HG02678 (cell line): Measurements from ENCODE around the gene GSG1L2.

Experiments used
- ATAC-seq: cut with Tn5 transposase; IDR thresholded peaks from one replicate; pipeline ENCODE4 v1.9.1; 2021; ENCODE audit warnings: mild to moderate bottlenecking, moderate library complexity; ENCODE audit not compliant: unreplicated experiment

GSG1L2 gene

DNA sequence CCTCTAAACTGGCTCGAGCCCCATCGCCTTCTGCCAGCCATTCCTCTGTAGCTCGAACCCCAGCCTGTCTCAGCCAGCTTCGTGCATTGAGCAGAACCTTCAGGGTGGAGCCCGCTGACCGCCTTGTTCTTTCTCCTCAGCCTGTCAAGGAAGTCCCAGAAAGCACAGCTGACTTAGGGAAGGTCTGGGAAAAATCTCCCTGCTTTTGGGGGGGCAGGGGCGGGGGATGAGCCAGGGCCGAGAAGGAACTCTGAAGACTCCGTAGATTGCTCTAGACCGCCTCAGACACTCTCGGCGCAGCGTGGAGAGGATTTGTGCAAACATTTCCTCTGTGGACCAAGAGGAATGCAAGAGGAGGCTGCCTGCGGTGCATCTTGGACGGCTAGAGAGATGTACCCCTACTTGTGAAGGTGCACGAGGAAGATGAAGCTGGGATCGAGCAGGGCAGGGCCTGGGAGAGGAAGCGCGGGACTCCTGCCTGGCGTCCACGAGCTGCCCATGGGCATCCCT, 3.8 kb upstream of the GSG1L2 start, which contains the start of gene GLP2R:
Gene GLP2R (plus strand): TSS at position 284 of the 510 bp plus-strand sequence. CDS start 140 bp downstream, at position 424.
- ATAC-seq: no peak

DNA sequence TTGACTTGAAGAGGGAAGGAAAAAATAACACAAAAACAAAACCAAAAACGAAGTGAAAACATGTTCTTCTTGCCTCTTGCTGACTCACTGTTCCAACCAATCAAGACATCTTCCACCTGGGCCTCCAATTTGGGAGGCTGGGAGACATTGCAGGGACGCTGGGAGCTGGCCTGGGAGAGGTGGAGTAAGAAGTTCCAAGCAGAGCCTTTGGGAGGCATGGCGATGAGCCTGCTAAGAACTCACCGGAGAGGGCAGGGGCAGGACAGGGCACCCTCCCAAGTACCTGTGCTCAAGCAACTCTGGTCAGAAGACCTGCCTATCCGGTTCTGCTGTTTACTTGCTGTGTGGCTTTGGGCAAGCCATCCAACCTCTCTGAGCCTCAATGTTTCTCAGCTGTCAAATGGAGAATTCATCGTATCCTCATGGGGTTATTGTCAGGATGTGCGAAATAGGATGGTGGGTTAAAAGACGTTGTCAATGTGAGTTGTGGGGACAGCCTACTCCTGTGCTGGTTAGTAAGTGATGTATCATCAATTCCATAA, 3.0 kb upstream of the GSG1L2 start:
- ATAC-seq: no peak

DNA sequence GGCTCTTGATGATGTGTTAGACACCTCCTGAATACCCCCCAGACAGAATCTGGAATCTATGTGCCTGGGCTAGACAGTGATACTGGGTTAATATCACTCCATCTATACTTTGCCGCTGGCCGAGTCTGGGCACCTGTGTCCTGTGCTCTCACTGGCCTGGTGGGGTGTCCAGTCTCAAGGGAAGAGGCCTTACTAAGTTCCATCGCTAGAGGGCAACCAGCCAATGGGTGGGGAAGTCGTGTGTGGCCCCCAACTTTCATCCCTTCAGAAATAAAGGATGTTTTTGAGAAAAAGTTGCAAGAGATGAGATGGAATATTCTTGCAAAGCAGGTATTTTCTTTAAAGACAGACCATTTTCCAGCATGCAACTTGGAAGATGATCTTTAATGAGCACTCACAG, 2.2 kb upstream of the GSG1L2 start:
- ATAC-seq: no peak

DNA sequence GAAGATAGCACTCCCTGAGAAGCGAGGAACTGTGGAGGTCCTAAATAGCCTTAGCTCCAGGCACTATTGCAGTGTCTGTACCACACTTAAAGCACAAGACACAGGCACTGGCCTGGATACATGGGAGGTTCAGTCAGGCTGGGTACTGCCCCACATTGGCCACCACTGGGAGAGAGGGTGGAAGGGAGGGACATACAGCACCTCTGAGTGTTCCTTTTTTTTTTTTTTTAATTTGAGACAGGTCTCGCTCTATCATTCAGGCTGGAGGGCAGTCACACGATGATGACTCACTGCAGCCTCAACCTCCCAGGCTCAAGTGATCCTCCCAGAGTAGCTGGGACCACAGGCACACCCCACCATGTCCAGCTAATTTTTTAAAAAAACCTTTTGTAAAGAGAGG, 1.4 kb downstream of the GSG1L2 start:
- ATAC-seq: no peak

DNA sequence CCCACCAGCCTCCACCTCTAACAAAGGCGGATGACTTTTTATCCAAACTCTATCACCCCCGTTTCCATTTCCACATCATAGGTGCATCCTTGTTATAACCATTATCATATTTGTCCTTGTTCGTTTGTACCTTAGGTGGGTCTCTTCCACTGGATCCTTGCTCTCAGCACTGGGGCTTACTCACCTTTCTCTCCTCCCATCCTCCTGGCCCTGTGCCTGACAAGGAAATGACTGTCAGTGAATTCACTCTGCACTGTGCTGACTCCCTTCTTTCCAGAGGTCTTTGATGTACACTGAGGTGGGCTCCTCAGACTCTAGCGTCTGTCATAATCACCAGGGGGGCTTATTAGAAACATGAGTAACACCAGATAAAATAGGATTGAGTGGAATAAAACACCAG, 3.1 kb downstream of the GSG1L2 start:
- no peak for ATAC-seq

DNA sequence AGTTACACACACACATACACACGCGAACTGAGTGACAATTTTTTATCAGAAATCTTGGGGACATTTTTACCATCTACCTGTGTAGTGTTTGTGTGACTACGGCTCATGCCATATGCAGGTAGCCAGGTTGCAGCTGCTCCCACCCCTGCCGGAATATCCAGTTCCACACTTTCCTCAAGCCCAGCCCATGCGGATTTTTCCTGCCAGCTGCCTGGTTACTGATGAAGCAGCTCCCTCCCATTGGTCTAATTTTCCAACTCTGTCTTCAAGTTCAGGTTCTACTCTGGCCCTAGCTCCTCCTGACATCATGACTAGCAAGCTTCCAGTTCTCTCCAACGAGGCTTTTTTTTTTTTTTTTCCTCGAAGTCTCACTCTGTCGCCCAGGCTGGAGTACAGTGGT, 4.8 kb downstream of the GSG1L2 start:
- no peak for ATAC-seq

DNA sequence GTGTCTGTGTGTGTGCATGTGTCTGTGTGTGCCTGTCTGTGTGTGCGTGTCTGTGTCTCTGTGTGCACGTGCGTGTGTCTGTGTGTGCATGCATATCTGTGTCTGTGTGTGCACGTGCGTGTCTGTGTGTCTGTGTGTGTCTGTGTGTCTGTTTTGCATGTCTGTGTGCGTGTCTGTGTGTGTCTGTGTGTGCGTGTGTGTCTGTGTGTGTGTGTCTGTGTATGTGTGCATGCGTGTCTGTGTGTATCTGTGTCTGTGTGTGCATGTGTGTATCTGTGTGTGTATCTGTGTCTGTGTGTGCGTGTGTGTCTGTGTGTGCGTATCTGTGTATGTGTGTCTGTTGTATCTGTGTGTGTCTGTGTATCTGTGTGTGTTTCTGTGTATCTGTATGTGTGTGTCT, 5.4 kb downstream of the GSG1L2 start:
- no peak for ATAC-seq

DNA sequence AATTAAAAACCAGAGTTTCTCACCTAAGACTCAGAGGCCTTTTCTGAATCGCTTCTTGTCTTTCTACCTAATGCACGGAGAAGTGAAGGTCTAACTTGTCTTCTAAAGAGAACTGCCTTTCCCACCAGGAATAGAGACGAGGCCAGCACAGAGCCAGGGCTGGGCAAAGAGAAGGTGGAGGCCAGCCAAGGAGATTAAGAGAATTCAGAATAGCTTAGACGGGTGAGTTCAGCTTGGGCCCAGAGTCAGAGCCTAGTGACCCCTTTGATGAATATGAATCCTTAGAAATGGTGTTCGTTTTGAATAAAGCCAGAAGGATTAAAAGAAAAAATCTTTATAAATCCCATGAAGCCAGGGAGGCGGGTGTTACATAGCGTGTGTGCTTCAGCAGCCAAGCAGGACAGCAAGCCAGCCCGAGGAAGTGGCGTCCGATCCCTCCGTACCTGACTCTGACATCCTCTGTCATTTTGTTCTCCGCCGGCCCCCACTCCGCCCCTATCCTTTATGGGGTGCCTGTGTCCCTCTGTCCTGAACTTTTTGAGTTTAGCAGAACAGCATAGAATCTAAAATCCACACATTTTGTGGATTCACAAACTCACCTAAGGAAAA, 7.4 kb downstream of the GSG1L2 start:
- no peak for ATAC-seq

DNA sequence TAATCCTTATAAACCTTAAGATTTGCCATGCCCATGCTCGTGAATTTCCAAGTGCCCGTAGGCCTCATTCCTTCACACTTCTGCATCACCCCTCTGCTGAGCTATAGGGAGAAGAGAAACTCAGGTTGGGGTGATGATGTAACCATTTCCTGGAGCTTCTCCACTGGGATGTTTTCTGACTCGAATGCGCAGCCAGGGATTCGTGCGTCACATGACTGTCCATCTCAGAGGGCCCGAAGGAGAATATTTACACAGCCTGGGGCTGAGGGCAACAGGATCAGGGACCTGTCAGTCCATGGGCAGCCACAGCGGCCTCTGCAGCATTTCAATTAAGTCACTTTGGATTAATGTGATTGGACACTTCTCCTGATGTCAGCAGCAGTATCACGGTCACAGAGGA, 8.7 kb downstream of the GSG1L2 start:
- no peak for ATAC-seq

DNA sequence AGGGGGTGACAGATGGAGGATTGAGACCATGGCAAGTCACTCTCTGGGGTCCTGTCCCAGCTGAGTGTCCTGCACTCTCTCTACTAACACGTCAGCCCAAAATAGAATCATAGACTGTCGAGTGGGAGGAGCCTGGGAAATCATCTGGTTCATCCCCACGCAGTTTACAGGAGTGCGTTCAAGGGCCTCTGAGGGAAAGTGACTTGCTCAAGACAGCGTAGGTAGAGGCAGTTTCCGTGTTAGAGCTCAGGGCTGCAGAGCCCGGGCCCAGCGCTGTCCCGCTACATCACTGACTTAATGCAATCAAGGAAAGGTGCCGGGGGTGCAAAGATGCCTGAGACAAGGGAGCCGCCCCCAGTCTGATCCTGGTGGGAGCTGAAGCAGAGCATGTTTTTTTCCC, 10.3 kb downstream of the GSG1L2 start:
- ATAC-seq: no peak

DNA sequence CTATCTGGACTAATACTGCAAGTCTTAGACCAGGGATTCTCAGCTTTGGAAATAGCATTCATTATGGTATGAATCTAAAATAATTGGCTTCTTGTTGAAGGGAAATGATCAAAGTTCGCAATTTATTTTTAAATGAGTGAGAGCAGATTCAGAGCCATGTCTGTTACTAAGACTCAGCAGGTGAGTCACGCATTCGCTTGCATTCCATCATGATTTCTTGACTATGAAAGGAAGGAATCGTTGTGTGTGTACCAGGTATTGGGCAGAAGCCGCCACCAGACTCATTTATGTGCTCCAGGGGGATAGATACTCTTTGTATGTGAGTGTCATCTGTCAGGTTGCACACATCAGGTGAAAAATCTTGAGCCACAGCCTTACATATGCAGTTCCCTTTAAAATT, 10.8 kb downstream of the GSG1L2 start:
- no peak for ATAC-seq

DNA sequence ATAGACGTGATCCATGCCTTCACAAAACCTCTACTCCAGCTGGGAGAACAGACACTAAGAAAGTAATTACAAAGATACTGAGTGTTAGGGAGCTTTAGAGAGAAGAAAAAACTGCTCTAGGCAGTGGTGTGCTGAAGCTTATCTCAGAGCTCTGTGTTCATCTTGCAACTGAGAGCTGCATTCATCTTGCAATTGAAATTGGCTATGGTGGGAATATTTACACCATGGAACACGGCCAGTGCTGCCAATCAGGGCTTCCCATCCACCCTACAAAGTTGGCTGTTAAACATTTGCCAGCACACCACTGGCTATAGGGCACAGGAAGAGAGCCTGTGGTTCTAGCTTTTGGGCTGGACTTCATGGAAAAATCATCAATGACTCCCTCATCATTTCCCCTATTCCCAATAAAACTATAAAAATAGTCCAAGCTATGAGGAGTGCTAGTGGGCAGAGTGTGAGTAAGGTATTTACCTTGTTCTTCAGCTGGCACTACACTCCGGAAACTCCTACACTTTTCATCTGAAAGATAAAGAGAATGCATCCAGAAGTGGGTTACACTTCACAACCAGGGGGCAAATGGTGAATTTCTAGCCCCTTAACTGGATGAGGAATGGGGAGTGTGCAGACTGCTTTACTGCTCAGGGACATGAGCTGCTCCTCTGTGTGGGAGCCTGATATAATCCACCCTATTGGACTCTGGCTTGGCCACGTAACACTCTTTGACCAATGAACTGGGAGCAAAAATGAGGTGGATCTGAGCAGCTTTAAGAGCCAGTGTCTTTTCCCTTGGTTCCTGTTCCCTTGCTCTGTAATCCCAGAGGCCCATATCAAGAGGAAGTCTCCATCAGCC, 11.6 kb downstream of the GSG1L2 start:
- ATAC-seq: no peak

DNA sequence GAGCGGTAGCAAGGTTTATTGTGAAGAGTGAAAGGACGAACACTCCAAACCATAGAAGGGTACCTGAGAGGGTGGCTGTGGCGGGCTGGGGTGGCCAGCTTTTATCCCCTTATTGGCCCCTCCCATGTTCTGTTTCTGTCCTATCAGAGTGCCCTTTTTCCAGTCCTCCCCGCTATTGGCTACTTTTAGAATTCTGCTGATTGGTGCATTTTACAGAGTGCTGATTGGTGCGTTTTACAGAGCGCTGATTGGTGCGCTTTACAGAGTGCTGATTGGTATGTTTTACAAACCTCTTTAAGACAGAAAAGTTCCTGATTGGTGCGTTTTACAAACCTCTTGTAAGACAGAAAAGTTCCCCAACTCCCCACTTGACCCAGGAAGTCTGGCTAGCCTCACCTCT, 12.5 kb downstream of the GSG1L2 start:
- no peak for ATAC-seq

DNA sequence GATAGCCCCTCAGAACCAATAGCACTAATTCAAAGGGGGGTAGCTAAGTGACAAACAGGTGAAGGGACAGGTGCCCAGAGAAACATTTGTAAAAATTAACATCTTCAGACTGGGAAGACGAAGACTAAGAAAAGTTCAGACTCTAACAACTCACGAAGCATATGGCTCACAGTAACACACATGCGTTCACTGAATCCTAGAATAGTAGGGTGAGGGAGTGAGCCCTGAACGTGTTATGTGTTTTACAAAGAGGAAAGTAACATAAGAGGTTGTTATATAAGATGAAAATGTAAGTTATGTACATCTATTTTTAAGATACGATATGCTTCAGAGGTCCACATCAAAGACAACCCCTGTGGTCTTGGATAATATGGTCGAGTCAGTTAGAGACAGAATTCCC, 15.2 kb downstream of the GSG1L2 start:
- ATAC-seq: no peak

DNA sequence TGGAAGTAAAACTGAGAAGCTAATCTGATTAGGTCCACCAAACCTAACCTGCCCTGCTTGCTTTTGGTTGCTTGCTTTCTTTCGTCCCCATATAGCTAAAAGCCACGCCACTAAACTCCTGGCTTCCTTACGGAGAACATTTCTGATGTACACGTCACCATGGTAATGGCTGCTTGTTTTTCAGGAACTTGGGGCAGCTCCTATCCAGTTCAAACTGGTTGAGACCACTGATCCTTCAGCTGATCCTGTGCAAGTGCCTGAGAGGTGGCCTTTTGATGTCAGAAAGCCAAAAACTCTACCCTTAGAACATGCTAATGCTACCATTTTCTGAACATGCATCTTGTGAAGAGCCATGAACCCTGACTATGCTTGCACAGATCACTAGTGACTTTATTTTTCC, 16.1 kb downstream of the GSG1L2 start:
- ATAC-seq: no peak

DNA sequence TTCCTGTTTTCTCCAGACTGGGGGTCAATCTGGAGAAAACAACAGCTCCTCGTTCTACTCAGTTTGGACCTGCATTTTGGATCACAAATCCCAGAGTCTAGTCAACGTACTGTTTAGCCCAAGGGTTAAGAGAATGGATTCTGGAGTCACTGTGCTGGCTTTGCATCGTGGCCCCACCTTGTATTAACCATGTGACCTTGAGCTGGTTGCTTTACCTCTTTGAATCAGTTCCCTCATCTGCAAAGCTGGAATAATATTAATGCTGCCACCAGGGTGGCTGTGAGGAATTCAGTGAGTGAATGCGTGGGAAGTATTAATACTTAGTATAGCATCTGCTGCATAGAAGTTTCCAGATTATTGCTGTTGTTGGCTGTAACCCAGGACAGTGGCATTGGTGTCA, 19.2 kb downstream of the GSG1L2 start:
- no peak for ATAC-seq

DNA sequence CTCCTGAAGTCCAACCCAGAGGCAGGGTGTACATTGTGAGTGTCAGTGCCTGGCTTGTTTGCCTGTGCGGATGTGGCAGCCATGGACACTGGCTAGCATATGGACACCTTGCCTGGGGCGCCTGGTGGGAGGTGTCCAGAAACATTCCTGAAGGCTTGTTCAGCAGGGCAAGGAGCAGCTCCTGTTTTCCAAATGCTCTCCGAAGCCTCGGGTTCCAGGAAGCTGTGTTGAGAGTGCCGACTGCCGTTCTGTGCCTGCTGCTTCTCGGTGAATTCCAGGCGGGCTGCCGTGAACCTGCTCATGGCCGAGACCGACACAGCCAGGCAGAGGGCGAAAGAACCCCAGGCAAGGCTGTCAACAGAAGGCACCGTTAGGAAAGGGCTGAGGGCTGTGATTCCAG, 19.6 kb downstream of the GSG1L2 start:
- no peak for ATAC-seq

DNA sequence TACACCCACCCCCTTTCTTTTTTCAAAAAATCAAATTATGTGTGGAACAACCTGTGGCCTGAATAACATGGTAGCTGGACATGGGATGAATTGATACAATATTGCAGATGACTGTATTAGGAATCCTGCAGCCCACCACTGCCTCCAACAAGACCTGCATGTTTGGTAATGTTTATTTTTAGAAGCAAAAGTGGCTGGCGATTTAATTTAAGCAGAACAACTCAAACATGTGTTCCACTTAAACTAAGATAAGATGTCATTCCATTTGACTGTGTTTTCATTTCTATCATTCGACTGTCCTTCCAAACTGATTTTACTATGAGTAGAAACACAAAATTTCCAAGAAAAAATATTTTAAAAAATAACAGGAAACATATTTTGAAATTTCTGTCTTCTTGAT, 20.4 kb downstream of the GSG1L2 start:
- no peak for ATAC-seq

DNA sequence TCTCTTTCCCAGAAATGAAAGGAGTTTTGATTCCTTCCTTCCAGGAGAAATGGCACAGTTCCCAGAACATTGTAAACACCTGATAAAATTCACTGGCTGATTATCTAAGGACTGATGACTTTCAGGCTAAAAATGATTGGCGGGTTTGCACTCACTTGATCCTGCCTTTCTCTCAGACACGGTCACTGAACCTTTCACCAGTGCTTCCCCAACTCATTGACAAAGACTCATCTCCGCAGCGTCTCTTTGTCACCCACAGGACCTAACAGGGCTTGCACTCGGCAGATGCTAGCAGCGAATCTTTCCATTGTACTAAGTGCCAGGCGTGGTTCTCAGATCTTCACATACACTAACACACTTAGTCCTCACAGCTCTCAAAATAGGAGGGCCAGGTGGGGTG, 23.2 kb downstream of the GSG1L2 start:
- ATAC-seq: no peak

DNA sequence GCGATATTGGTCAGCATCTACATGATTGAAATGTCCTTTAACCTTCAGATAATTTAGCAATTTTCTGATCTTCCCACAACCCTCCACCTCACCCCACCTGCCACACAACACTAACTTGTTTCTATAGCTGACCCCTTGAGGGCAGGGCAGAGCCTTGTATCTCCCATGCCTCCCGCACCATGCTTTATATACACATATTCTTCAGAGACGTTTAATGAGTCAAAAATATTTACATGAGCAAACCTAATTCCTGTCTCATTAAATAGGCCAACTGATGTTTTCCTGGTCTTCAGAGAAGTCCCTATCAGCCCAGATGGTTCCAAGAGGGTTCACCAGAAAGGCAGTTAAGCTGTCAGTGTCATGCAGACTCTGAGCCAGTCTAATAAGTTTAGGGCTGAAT, 23.9 kb downstream of the GSG1L2 start:
- ATAC-seq: no peak

DNA sequence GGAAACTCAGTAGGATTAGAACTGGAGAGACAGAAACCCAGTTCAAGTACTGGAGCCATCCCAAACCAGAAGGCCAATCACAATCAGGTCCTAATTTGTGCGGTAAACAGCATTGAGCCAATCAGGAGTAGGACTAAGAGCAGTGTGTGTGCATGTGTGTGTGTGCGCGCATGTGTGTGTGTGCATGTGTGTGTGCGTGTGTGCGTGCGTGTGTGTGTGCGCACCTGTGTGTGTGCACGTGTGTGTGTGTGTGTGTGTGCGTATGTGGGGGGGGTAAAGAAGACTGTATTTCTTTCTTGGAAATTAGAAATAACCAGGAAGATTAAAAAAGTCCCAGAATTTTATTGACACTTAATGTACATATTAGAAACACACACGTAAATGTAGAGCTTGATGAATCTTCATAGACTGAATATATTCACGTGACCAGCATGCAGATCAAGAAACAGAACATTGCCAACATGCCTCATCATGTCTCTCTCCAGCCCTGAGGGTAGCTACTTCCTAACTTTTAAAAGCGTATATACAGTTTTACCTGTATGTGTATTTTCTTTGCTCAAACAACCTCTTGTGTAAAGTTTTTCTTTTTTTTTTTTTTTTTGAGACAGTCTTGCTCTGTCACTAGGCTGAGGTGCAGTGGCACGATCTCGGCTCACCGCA, 29.6 kb downstream of the GSG1L2 start:
- ATAC-seq: no peak
